HEK293T (cell line): ENCODE measurements around the gene DMAC2L.
"Not testable (repeated sequence)": the region's sequence is repeated elsewhere in the genome, so short reads cannot be mapped to it uniquely, and the experiment has no call there.

Source experiments
- CTCF ChIA-PET: fragments of 350-600 bp; formaldehyde crosslinking; extraction: SDS; loops from one replicate; lab custom pipeline; 2021; ENCODE audit warnings: antibody characterized with exemption, inconsistent platforms; lab: Yijun Ruan, JAX
- POLR2A ChIA-PET: fragments of 350-600 bp; formaldehyde crosslinking; extraction: SDS; loops from one replicate; lab custom pipeline; 2020; ENCODE audit warnings: antibody characterized with exemption, inconsistent platforms; lab: Yijun Ruan, JAX
- DNase-seq: peaks from one replicate; pipeline ENCODE4 v3.0.0; 2012; ENCODE audit warnings: mixed read lengths; ENCODE audit errors: extremely low spot score
- ARNT ChIP-seq: fragments of 450-650 bp; IDR thresholded peaks from 2 replicates; pipeline ENCODE4 v1.6.1; 2017; ENCODE audit warnings: mild to moderate bottlenecking
- BHLHE40 ChIP-seq: fragments of 450-650 bp; IDR thresholded peaks from 2 replicates; pipeline ENCODE4 v1.6.1; 2016; ENCODE audit warnings: mild to moderate bottlenecking, moderate library complexity, borderline replicate concordance
- CTBP1 ChIP-seq: fragments of 450-650 bp; IDR thresholded peaks from 2 replicates; pipeline ENCODE4 v1.6.1; 2016; ENCODE audit warnings: borderline replicate concordance
- ELF4 ChIP-seq: fragments of 450-650 bp; IDR thresholded peaks from 2 replicates; pipeline ENCODE4 v1.6.1; 2017; ENCODE audit warnings: antibody characterized with exemption
- FOXA1 ChIP-seq: fragments of 450-650 bp; IDR thresholded peaks from 2 replicates; pipeline ENCODE4 v1.6.1; 2016; ENCODE audit warnings: mild to moderate bottlenecking
- FOXK2 ChIP-seq: fragments of 450-650 bp; IDR thresholded peaks from 2 replicates; pipeline ENCODE4 v1.6.1; 2016; ENCODE audit warnings: mild to moderate bottlenecking
- FOXM1 ChIP-seq: fragments of 450-650 bp; IDR thresholded peaks from 2 replicates; pipeline ENCODE4 v1.6.1; 2017; ENCODE audit warnings: mild to moderate bottlenecking, borderline replicate concordance
- HDGF ChIP-seq: fragments of 450-650 bp; IDR thresholded peaks from 2 replicates; pipeline ENCODE4 v1.6.1; 2017; ENCODE audit warnings: antibody characterized with exemption, borderline replicate concordance
- L3MBTL2 ChIP-seq: fragments of 450-650 bp; conservative IDR thresholded peaks from 2 replicates; pipeline ENCODE4 v1.6.1; 2016; ENCODE audit warnings: mild to moderate bottlenecking
- LEF1 ChIP-seq: fragments of 450-650 bp; IDR thresholded peaks from 2 replicates; pipeline ENCODE4 v1.6.1; 2017; ENCODE audit warnings: mild to moderate bottlenecking, borderline replicate concordance
- NFRKB ChIP-seq: fragments of 450-650 bp; IDR thresholded peaks from 2 replicates; pipeline ENCODE4 v1.6.1; 2016; ENCODE audit warnings: mild to moderate bottlenecking, moderate library complexity
- PKNOX1 ChIP-seq: fragments of 450-650 bp; IDR thresholded peaks from 2 replicates; pipeline ENCODE4 v1.6.1; 2016
- SP1 ChIP-seq: fragments of 450-650 bp; IDR thresholded peaks from 2 replicates; pipeline ENCODE4 v1.6.1; 2017
- SUZ12 ChIP-seq: fragments of 450-650 bp; IDR thresholded peaks from 2 replicates; pipeline ENCODE4 v1.6.1; 2016; ENCODE audit warnings: mild to moderate bottlenecking
- TARDBP ChIP-seq: fragments of 450-650 bp; IDR thresholded peaks from 2 replicates; pipeline ENCODE4 v1.6.1; 2016
- ZNF384 ChIP-seq: fragments of 450-650 bp; IDR thresholded peaks from 2 replicates; pipeline ENCODE4 v1.6.1; 2016

The DMAC2L gene

GRCh38 chr14:50360093-50360492 is 48.0 kb downstream of the DMAC2L start:
- TF ChIP-seq TARDBP (no peak), L3MBTL2 (no peak), FOXK2 (no peak), BHLHE40 (no peak), ARNT (no peak), HDGF (no peak), FOXM1 (no peak), SUZ12 (no peak), LEF1 (no peak), ZNF384 (no peak), FOXA1 (no peak), ELF4 (no peak)
- ChIA-PET POLR2A (no interaction called here), CTCF (no interaction called here)
- DNase-seq = no peak

GRCh38 chr14:50360851-50361250 is 48.7 kb downstream of the DMAC2L start:
- no peak for DNase-seq
- POLR2A ChIA-PET = no interaction called here
- no peak for TF ChIP-seq CTBP1
- no peak for TF ChIP-seq SUZ12
- no peak for TF ChIP-seq HDGF
- no peak for TF ChIP-seq L3MBTL2
- no peak for TF ChIP-seq SP1
- TF ChIP-seq FOXM1 = no peak
- no peak for TF ChIP-seq ZNF384
- TF ChIP-seq FOXK2 = no peak
- no peak for TF ChIP-seq LEF1
- no peak for TF ChIP-seq FOXA1
- TF ChIP-seq ARNT = no peak
- CTCF ChIA-PET = no interaction called here

- POLR2A ChIA-PET, DNase-seq: not testable (repeated sequence)
- CTCF ChIA-PET = interaction anchor here (0.7 kb wide), 1 partner anchor 136 kb away, joined by 3 read pairs; no protein-coding TSS in a partner anchor
Measured at GRCh38 chr14:50361473-50362403, 49.6 kb downstream of the DMAC2L start.

- POLR2A ChIA-PET = interaction anchor here (1.1 kb wide), 1 partner anchor 169 kb away, joined by 3 read pairs; the partner anchor contains the start of gene MAP4K5
- CTCF ChIA-PET = interaction anchor here (0.7 kb wide), 1 partner anchor 137 kb away, joined by 3 read pairs; no protein-coding TSS in a partner anchor
- DNase-seq = no peak
- TF ChIP-seq LEF1 (no peak), BHLHE40 (no peak), SUZ12 (no peak), FOXM1 (no peak), ELF4 (no peak), TARDBP (no peak), ZNF384 (no peak), HDGF (no peak), NFRKB (no peak), CTBP1 (no peak), ARNT (no peak), PKNOX1 (no peak), L3MBTL2 (no peak)
Measured at GRCh38 chr14:50362764-50363713, 50.9 kb downstream of the DMAC2L start.

- CTCF ChIA-PET = no interaction called here
- TF ChIP-seq ELF4 (no peak), SP1 (no peak), FOXM1 (no peak), SUZ12 (no peak), FOXA1 (no peak)
- POLR2A ChIA-PET = interaction anchor here (1.1 kb wide), 1 partner anchor 168 kb away, joined by 3 read pairs; the partner anchor contains the start of gene MAP4K5
- no peak for DNase-seq
Measured at GRCh38 chr14:50363714-50364111, 51.6 kb downstream of the DMAC2L start.

- POLR2A ChIA-PET = no interaction called here
- CTCF ChIA-PET = no interaction called here
Measured at GRCh38 chr14:50364792-50365191, 52.7 kb downstream of the DMAC2L start.

GRCh38 chr14:50365572-50365971 is 53.4 kb downstream of the DMAC2L start:
- POLR2A ChIA-PET = interaction anchor here (0.7 kb wide), 1 partner anchor 33 kb away, joined by 3 read pairs; no protein-coding TSS in a partner anchor
- DNase-seq, CTCF ChIA-PET: not testable (repeated sequence)

More at GRCh38 chr14:50364792-50365191, 52.7 kb downstream of the DMAC2L start:
- no peak for TF ChIP-seq NFRKB
- no peak for TF ChIP-seq SP1
- TF ChIP-seq ELF4 = no peak
- no peak for TF ChIP-seq LEF1
- TF ChIP-seq L3MBTL2 = no peak
- TF ChIP-seq ZNF384 = no peak
- TF ChIP-seq PKNOX1 = no peak
- TF ChIP-seq HDGF = no peak
- TF ChIP-seq FOXK2 = no peak
- no peak for TF ChIP-seq ARNT
- no peak for TF ChIP-seq CTBP1
- no peak for TF ChIP-seq BHLHE40
- no peak for TF ChIP-seq FOXM1
- no peak for TF ChIP-seq FOXA1
- TF ChIP-seq TARDBP = no peak
- no peak for DNase-seq
